ENCODE data around the gene RNF138.

DNA sequence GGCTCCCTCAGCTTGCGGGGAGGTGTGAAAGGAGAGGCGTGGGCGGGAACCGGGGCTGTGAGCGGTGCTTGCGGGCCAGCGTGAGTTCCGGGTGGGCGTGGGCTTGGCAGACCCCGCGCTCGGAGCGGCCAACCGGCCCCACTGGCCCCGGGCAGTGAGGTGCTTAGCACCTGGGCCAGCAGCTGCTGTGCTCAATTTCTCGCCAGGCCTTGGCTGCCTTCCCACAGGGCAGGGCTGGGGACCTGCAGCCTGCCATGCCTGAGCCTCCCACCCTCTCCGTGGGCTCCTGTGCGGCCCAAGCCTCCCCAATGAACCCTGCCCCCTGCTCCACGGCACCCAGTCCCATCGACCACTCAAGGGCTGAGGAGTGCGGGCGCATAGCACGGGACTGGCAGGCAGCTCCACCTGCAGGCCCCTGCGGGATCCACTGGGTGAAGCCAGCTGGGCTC lies 48.2 kb downstream of the RNF138 start:
- TF ChIP-seq MAX (IDR thresholded peaks at IDR 0.05; ENCODE audit: low read depth, low read length) (no peak), POLR2A (IDR thresholded peaks at IDR 0.05; ENCODE audit: extremely low read depth, insufficient read length) (no peak)

Data from NB4 (cell line).